Suprapubic skin (tissue), 3 donors: ENCODE data around the gene ATXN7L1.

Experiments
- EP300 ChIP-seq: sonication (generic); formaldehyde crosslinking; IDR thresholded peaks from one replicate; pipeline ENCODE4 v1.6.1; 2017; ENCODE audit warnings: antibody characterized with exemption
- POLR2A ChIP-seq, 2 donors: fragments of 450-650 bp; IDR thresholded peaks; one replicate each; pipeline ENCODE4 v1.6.1; 2017; ENCODE audit warnings: antibody characterized with exemption in 2 of 2, mild to moderate bottlenecking in 2 of 2, moderate library complexity in 2 of 2
- TF ChIP-seq, protein P1 (sequence below), 2 donors: fragments of 200-600 bp in 1 of 2; fragments of 450-650 bp in 1 of 2; sonication (generic) in 1 of 2; IDR thresholded peaks; one replicate each; pipeline ENCODE4 v1.5.1; 2016 to 2019; ENCODE audit warnings: antibody characterized with exemption in 2 of 2, mild to moderate bottlenecking in 1 of 2, moderate library complexity in 1 of 2

DNA sequence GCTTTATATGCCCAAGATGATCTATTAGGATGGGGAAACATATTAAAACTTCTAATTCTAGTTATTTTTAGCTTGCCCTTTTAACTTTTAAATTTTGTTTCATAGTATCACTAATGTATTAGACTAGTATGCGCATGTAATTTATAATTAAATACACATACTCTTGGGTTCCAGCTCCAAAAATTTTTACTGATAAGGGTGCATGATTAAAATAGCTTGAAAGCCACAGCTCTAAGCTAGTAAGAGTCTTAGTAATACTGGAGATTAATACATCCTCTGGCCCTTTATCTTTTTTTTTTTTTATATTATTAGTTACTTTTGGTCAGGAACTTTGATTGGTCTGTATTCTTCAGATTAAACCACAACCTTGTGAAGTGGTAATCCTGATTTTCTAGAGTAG lies 53.6 kb downstream of the ATXN7L1 start:
- TF ChIP-seq, protein P1, sequence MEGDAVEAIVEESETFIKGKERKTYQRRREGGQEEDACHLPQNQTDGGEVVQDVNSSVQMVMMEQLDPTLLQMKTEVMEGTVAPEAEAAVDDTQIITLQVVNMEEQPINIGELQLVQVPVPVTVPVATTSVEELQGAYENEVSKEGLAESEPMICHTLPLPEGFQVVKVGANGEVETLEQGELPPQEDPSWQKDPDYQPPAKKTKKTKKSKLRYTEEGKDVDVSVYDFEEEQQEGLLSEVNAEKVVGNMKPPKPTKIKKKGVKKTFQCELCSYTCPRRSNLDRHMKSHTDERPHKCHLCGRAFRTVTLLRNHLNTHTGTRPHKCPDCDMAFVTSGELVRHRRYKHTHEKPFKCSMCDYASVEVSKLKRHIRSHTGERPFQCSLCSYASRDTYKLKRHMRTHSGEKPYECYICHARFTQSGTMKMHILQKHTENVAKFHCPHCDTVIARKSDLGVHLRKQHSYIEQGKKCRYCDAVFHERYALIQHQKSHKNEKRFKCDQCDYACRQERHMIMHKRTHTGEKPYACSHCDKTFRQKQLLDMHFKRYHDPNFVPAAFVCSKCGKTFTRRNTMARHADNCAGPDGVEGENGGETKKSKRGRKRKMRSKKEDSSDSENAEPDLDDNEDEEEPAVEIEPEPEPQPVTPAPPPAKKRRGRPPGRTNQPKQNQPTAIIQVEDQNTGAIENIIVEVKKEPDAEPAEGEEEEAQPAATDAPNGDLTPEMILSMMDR (IDR thresholded peaks at IDR 0.05): no peak
- TF ChIP-seq POLR2A (IDR thresholded peaks at IDR 0.05) (no peak), EP300 (no peak)
